GM12878 (cell line): ENCODE results near the gene IFI27L1. TPM values are rescaled to one million over a fixed set of nuclear protein-coding genes. Genes with fewer than 3 reads are reported as not detected.

ENCODE experiments used
- ATAC-seq: fragments of 200-7000 bp; cut with Tn5 transposase; 3 replicates; pipeline ENCODE4 v1.9.1; 2020; ENCODE audit warnings: mild to moderate bottlenecking, moderate library complexity
- BruUV-seq: library from RNA; stranded (reverse); fragments of 400-500 nt; replicated peaks from 2 replicates; lab custom pipeline; 2021; lab: Mats Ljungman, UMichigan
- CTCF ChIA-PET: fragments of 300-600 bp; sonication (Branson Sonifier 250); formaldehyde crosslinking; extraction: SDS; loops from one replicate; lab custom pipeline; 2021; ENCODE audit warnings: inconsistent platforms; lab: Yijun Ruan, JAX
- POLR2A ChIA-PET: fragments of 350-600 bp; formaldehyde crosslinking; extraction: SDS; loops from one replicate; lab custom pipeline; 2021; ENCODE audit warnings: inconsistent platforms; lab: Charles Lee
- RAD21 ChIA-PET: fragments of 300-600 bp; sonication (Branson Sonifier 250); formaldehyde crosslinking; loops from one replicate; lab custom pipeline; 2023; ENCODE audit warnings: antibody characterized with exemption; ENCODE audit not compliant: unreplicated experiment; lab: Charles Lee
- SMC1A ChIA-PET: fragments of 300-600 bp; sonication (Branson Sonifier 250); formaldehyde crosslinking; loops from one replicate; lab custom pipeline; 2023; ENCODE audit not compliant: unreplicated experiment, uncharacterized antibody; lab: Charles Lee
- DNase-seq: peaks from one replicate; pipeline ENCODE4 v3.0.0-alpha.2; 2011; ENCODE audit warnings: low read depth, low spot score
- FAIRE-seq: peaks from 3 replicates; lab custom pipeline; 2011; peaks lifted over from hg19 to GRCh38; lab: Jason Lieb, UNC
- H2AFZ ChIP-seq: 2 replicates; pipeline ENCODE4 v1.6.0; 2011; ENCODE audit warnings: low read depth, low read length, control low read depth; ENCODE audit not compliant: control insufficient read depth
- H3K27ac ChIP-seq: 2 replicates; pipeline ENCODE4 v1.5.1; 2011; ENCODE audit warnings: control low read depth; ENCODE audit not compliant: control insufficient read depth, insufficient read depth
- H3K27me3 ChIP-seq, 2 experiments: replicated peaks in 1 of 2; 2 replicates each; pipeline versions ENCODE4 v1.6.0 to v1.6.1; 2011; ENCODE audit warnings: low read length in 1 of 2; ENCODE audit not compliant: control insufficient read depth in 2 of 2, insufficient read depth in 2 of 2
- H3K36me3 ChIP-seq, 2 experiments: 2 replicates each; pipeline ENCODE4 v1.5.1; 2011; ENCODE audit warnings: low read length in 1 of 2; ENCODE audit not compliant: control insufficient read depth in 2 of 2, insufficient read depth in 2 of 2
- H3K4me1 ChIP-seq: 2 replicates; pipeline ENCODE4 v1.6.1; 2011; ENCODE audit warnings: mild to moderate bottlenecking, low read length, moderate library complexity, mixed read lengths; ENCODE audit not compliant: control insufficient read depth, insufficient read depth
- H3K4me2 ChIP-seq: 2 replicates; pipeline ENCODE4 v1.6.0; 2011; ENCODE audit warnings: control low read depth; ENCODE audit not compliant: control insufficient read depth, insufficient read depth
- H3K4me3 ChIP-seq: fragments of 200-600 bp; sonication (generic); 2 replicates; pipeline ENCODE4 v1.5.1; 2016
- H3K79me2 ChIP-seq: 2 replicates; pipeline ENCODE4 v1.6.0; 2011; ENCODE audit warnings: low read length; ENCODE audit not compliant: control insufficient read depth, insufficient read depth
- H3K9ac ChIP-seq: 2 replicates; pipeline ENCODE4 v1.8.0; 2011; ENCODE audit warnings: low read length, control low read depth, mixed read lengths; ENCODE audit not compliant: control insufficient read depth, insufficient read depth
- H3K9me3 ChIP-seq: replicated peaks from 3 replicates; pipeline ENCODE4 v1.5.1; 2011; ENCODE audit warnings: mild to moderate bottlenecking, low read length; ENCODE audit not compliant: control insufficient read depth, insufficient read depth
- H4K20me1 ChIP-seq: 2 replicates; pipeline ENCODE4 v1.6.0; 2011; ENCODE audit not compliant: control insufficient read depth, insufficient read depth
- ATF3 ChIP-seq: IDR thresholded peaks from 2 replicates; pipeline ENCODE4 v1.6.1; 2011; ENCODE audit warnings: low read depth, mild to moderate bottlenecking, low read length, moderate library complexity, borderline replicate concordance; ENCODE audit errors: extremely low read depth
- CBFB ChIP-seq: IDR thresholded peaks from 2 replicates; pipeline ENCODE4 v1.6.1; 2016; ENCODE audit warnings: antibody characterized with exemption, low read depth
- CEBPZ ChIP-seq: fragments of 150-350 bp; IDR thresholded peaks from 2 replicates; pipeline ENCODE4 v1.6.1; 2016; ENCODE audit warnings: low read depth, low read length
- E2F4 ChIP-seq: IDR thresholded peaks from 2 replicates; pipeline ENCODE4 v1.6.1; 2012; ENCODE audit warnings: low read depth, low read length, improper control_type of control experiment
- IRF3 ChIP-seq: fragments of 450-650 bp; IDR thresholded peaks from 2 replicates; pipeline ENCODE4 v1.6.1; 2014; ENCODE audit warnings: mild to moderate bottlenecking
- IRF4 ChIP-seq: IDR thresholded peaks from 2 replicates; pipeline ENCODE4 v1.6.1; 2011; ENCODE audit warnings: low read depth, low read length
- MYC ChIP-seq: IDR thresholded peaks from 2 replicates; pipeline ENCODE4 v1.6.1; 2011; ENCODE audit warnings: mild to moderate bottlenecking, low read length, moderate library complexity, inconsistent platforms; ENCODE audit not compliant: insufficient read depth, insufficient replicate concordance, insufficient read length, severe bottlenecking
- RAD21 ChIP-seq: IDR thresholded peaks from 2 replicates; pipeline ENCODE4 v1.6.1; 2011; ENCODE audit warnings: mild to moderate bottlenecking, low read depth, low read length, moderate library complexity; ENCODE audit not compliant: insufficient read depth
- ZBTB40 ChIP-seq: fragments of 450-650 bp; IDR thresholded peaks from 2 replicates; pipeline ENCODE4 v1.6.1; 2016; ENCODE audit warnings: mild to moderate bottlenecking, moderate library complexity, borderline replicate concordance
- WGBS: methylation state at CpG from one replicate; pipeline ENCODE4 v1.1.6; 2016; ENCODE audit warnings: low lambda C conversion rate; ENCODE audit not compliant: insufficient replicate concordance, insufficient coverage; ENCODE audit errors: missing lambda C conversion rate; 5-methylcytosine and 5-hydroxymethylcytosine counted together
- in situ Hi-C: fragments of 300-500 bp; cut with MboI; formaldehyde crosslinking; loops from 9 replicates; pipeline ENCODE4 v1.14.3; 2018; ENCODE audit warnings: mixed read lengths
- intact Hi-C: fragments of 100-400 bp; cut with micrococcal nuclease; formaldehyde crosslinking; loops from one replicate; pipeline ENCODE4 v1.14.2; 2022; ENCODE audit not compliant: unreplicated experiment
- polyA plus RNA-seq, 11 experiments: library from polyadenylated mRNA; depleted of rRNA in 4 of 11; unstranded in 6 of 11; stranded (reverse) in 5 of 11; fragments of >200 nt; fragmentation: Nextera tagmentation in 4 of 11; fragmentation: Illumina TruSeq in 1 of 11; extraction: Ambion mirVana in 4 of 11; extraction: Trizol in 1 of 11; gene quantifications; 1 replicate in 1 of 11; 2 replicates in 10 of 11; pipeline versions ENCODE4 v1.2.1 to v1.2.3, GENCODE V29; 2011 to 2016; ENCODE audit warnings: inconsistent platforms in 2 of 11, missing spikeins in 2 of 11, low read depth in 1 of 11
- total RNA-seq, 4 experiments: library from RNA; depleted of rRNA in 3 of 4; stranded (reverse); fragments of >200 nt in 3 of 4; fragmentation: Illumina TruSeq in 1 of 4; extraction: Trizol in 1 of 4; gene quantifications; 2 replicates each; pipeline versions ENCODE4 v1.2.1 to v1.2.3, GENCODE V29; 2013 to 2021

IFI27L1 gene
- total and polyA plus RNA-seq, 10 of the 15 experiments (the other 5 are each of a cell fraction or from before 2014, with no cell fraction given), result 17.4 to 38.8 (median 27.6) TPM

DNA sequence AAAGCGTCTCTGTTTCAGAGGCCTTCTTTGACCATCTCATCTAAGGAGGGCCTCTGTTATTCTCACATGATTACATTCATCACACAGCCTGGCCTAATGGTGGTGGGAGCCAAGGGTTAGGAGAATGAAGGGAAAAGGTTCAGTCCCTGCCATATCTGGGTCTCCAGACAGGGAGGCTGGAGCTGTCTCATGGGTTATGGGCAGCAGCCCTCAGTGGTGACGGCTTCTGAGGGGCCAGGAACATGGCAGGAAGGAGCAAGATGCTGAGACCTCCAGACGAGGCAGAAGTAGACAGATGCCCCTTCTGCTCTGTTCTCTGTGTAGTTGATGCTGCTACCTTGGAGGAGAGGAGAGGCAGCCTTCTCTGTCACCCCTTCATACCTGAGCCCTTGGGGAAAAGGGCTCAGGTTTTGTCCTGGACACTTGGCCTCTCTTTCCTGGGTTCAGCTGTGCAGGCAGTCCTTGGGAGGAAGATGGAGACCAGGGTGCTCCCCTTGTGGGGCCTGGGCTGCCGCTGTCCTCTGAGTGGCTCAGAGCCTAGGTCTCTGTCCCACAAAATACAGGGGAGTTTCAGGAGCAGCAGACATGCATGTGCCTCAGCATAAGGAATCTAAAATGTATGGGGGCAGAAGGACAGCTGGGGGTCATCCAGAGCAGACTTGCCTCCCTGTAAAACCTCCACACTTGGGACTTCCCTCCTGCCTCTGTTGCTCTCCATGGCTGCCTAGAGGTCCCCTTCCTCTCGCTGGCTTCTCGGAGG, 44.7 kb downstream of the IFI27L1 start:
- in situ Hi-C loops (no loop called here), intact Hi-C loops (no loop called here)
- TF ChIP-seq CBFB (no peak), IRF4 (no peak), RAD21 (no peak), CEBPZ (no peak), ATF3 (no peak), ZBTB40 (no peak), MYC (no peak), IRF3 (no peak), E2F4 (no peak)
- no peaks in the 10 kb centered on the region for H4K20me1 ChIP-seq
- WGBS, result 62% methylated on average over 6 of the region's 6 CpGs
- no peak overlapping the region for H3K9ac ChIP-seq
- ChIA-PET RAD21 (no interaction called here), POLR2A (interaction anchor here (0.6 kb wide), 1 partner anchor 65 kb away, joined by 3 read pairs; no protein-coding TSS in a partner anchor), CTCF (interaction anchor here (2.0 to 3.3 kb wide), 2 partner anchors 11 to 13 kb away, joined by 7 to 13 read pairs; no protein-coding TSS in a partner anchor), SMC1A (interaction anchor here (1.1 to 1.2 kb wide), 2 partner anchors 11 to 186 kb away, joined by 4 read pairs; no protein-coding TSS in a partner anchor)
- H3K27me3 ChIP-seq, result peaks cover 0 to 4% of the 10 kb centered on the region in 2 experiments; a peak in 1 of 4 replicates
- no peak overlapping the region for H3K4me2 ChIP-seq
- FAIRE-seq (no peak), ATAC-seq (no peak), DNase-seq (no peak)
- no peaks in the 10 kb centered on the region for H3K9me3 ChIP-seq
- peaks cover 10% of the 10 kb centered on the region; the same call in 1 of the 2 replicates for H3K4me1 ChIP-seq
- BruUV-seq, result no TSS peak
- no peak overlapping the region for H2AFZ ChIP-seq
- H3K36me3 ChIP-seq, result no peaks in the 10 kb centered on the region; a peak in 1 of 4 replicates
- H3K79me2 ChIP-seq, result no peaks in the 10 kb centered on the region
- H3K27ac ChIP-seq, result no peak overlapping the region
- H3K4me3 ChIP-seq, result no peak overlapping the region
